IPS-18c (cell line): ENCODE measurements around the gene TCAF1.

Source experiments
- H3K4me3 ChIP-seq: 2 replicates; pipeline ENCODE4 v1.7.0; 2013; ENCODE audit warnings: low read depth, mild to moderate bottlenecking, low read length, moderate library complexity; ENCODE audit not compliant: insufficient read depth
- H3K9me3 ChIP-seq: one replicate; pipeline ENCODE4 v1.6.1; 2013; ENCODE audit warnings: mild to moderate bottlenecking, low read length, moderate library complexity; ENCODE audit not compliant: control insufficient read depth, insufficient read depth

The TCAF1 gene, protein sequence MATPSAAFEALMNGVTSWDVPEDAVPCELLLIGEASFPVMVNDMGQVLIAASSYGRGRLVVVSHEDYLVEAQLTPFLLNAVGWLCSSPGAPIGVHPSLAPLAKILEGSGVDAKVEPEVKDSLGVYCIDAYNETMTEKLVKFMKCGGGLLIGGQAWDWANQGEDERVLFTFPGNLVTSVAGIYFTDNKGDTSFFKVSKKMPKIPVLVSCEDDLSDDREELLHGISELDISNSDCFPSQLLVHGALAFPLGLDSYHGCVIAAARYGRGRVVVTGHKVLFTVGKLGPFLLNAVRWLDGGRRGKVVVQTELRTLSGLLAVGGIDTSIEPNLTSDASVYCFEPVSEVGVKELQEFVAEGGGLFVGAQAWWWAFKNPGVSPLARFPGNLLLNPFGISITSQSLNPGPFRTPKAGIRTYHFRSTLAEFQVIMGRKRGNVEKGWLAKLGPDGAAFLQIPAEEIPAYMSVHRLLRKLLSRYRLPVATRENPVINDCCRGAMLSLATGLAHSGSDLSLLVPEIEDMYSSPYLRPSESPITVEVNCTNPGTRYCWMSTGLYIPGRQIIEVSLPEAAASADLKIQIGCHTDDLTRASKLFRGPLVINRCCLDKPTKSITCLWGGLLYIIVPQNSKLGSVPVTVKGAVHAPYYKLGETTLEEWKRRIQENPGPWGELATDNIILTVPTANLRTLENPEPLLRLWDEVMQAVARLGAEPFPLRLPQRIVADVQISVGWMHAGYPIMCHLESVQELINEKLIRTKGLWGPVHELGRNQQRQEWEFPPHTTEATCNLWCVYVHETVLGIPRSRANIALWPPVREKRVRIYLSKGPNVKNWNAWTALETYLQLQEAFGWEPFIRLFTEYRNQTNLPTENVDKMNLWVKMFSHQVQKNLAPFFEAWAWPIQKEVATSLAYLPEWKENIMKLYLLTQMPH

DNA sequence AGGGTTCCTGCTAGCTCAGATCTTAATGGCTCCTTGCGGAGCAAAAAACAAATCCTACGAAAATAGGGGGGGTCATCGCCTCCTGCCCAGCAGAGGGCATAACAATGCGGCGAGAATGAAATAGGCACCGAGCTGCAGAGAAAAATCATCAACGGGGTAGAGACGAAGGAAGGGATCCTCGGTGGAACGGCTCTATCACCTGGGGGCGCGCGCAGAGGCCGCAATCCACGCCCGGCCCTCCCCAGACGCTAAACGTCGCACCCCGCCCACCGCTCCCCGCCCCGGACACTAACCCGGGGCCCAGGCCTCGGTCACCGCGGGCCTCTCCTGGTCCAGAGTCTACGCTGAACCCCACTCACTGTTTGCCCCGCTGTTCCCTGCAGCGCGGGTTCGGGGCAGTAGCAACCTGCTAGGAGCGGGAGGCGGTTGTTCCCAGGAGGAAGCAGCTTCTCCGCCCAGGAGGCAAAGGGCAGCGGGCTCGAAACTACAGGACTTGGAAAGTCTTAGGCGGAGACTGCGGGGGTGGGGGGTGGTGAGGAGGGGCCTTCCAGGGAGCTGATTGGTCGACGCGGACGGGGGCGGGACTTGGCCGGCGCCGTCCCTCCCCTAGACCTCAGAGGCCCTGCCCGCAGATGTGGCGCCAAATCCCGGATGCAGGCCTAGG is at the start of gene TCAF1:
TSS of gene TCAF1 (minus strand) at position 509 of the 664 bp plus-strand sequence. CDS start 25,568 bp downstream, outside the sequence.
- Histone ChIP-seq H3K4me3 (peak within 1 kb of the TSS; percentile 82), H3K9me3 (no peaks in the 10 kb centered on the region)

DNA sequence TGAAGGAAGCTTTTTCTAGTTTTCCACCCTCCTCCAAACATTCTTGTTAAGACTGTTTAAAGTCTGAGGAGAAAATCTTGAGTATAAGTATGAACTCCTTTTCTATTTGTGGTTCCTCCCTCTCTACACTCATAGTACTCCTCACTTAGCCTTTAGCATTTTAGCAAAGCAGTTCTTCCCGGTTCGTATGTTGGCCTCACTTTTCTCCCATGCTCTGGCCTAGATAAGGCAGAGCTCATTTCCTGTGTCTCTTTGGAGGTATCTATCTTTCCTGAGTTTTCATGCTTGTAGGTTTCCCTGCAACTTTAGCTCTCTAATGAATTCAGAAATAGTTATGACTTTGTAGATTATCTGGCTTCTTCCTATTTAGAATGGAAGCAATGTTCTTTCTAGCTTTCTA is 46.8 kb upstream of the TCAF1 start:
- H3K4me3 ChIP-seq: no peak overlapping the region
- no peaks in the 10 kb centered on the region for H3K9me3 ChIP-seq

DNA sequence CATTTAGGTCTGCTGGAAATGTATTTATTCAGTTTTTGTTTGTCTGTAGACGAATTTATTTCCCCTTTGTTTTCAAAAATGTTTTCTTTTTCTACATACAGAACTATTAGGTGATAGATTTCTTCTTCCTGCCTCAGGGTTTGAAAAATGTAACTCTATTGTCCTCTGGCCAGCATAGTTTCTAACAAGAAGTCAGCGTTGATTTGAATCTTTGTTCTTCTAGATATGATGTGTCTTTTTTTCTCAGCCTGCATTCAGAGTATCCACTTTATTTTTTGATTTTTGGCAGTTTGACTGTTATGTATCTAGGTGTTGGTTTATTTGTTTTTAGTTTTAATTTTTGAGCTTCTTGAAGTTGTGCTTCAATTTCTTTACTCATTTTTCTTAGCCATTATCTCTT is 45.1 kb upstream of the TCAF1 start:
- Histone ChIP-seq H3K9me3 (no peaks in the 10 kb centered on the region), H3K4me3 (no peak overlapping the region)

DNA sequence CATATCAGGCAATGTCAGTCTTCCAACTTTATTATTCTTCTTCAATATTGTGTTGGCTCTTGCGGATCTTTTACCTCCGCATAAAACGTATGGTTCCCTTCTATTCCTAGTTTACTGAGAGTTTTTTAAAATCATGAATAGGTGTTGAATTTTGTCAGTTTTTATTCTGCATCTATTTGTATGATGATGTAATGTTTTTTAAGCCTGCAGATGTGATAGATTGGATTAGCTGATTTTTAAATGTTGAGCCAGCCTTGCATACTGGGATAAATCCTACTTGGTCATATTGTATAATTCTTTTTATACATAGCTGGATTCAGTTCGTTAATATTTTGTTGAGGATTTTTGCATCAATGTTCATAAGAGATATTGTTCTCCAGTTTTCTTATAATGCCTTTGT is 43.4 kb upstream of the TCAF1 start:
- Histone ChIP-seq H3K9me3 (no peaks in the 10 kb centered on the region), H3K4me3 (no peak overlapping the region)

DNA sequence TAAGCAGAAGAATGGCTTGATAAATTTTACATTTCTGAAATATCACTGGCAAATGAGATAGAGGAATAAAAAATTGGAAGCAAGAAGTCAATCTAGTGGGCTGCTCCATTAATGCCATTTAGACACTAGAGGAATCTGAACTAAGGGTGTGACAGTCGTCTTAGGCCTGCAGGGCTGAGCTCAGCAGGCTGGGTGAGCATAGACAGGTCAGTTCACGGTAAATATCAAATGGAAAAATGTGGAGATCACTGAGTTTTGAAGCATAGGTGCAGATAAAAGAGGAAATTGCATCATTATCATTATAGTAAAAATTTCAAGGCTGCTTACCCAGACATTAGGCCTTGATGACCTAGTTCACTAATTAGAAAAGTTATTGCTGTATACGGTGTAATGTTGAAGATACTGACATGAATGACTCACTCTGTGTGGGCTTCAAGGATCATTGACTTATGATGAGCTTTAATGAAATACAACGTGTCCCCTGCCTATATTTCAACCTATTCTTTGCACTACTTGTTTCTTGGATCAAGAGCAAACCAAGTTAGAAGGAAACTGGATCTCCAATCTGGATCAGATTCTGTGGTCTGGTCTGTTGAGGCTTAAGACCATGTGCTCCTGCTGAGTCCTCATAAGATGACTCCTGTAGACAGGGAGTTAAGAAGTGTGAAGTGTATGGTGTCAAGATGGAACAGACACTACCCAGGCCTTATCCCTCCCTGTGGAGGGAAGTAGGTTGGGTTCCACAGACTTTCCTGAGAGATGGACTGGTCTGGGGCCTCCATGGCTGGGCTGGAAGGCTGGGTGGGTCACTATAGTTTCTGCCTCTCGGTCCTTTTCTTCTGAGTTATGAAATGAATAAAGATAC is 36.6 kb upstream of the TCAF1 start:
- H3K4me3 ChIP-seq: no peak overlapping the region
- no peaks in the 10 kb centered on the region for H3K9me3 ChIP-seq

DNA sequence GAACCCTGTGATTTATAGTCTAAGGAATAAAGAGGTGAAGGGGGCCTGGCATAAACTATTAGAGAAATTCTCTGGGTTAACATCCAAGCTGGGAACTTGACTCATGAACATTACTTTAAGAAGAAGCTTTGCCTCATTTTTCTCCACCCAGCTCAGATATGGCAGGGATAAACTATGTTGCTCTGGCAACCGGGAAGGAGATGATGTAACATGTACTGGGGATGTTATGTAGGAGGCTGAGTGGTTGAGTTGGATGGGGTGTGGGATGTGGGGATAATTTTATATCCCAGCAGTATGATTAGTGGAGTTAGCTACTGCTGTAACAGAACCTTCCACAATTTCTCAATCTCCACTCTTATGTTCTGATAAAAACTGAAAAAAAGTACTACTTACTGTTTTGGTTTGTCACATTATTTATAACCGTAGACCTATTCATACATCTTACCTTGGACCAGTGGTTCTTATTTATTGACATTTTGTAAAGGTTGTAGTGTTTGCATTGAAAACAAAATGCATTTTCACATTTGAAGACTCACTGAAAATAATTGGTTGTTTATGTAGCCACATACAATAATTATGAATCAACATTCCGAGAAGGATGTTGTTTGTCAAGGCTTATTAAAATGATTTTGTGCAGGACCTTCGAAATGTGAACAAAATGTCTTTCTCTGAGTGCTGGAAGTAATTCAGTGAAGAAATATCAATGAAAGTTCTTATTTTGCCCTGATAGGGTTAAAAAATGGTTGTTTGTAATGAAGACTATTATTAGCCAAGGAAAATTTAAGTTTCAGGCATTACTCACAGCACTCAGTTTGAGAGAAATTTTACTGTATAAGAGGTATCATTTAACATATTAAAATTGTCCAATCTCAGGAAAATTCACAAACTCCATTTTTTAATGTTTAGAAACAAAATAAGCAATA is 34.4 kb upstream of the TCAF1 start:
- no peak overlapping the region; the same call in 1 of the 2 replicates for H3K4me3 ChIP-seq
- H3K9me3 ChIP-seq: no peaks in the 10 kb centered on the region

DNA sequence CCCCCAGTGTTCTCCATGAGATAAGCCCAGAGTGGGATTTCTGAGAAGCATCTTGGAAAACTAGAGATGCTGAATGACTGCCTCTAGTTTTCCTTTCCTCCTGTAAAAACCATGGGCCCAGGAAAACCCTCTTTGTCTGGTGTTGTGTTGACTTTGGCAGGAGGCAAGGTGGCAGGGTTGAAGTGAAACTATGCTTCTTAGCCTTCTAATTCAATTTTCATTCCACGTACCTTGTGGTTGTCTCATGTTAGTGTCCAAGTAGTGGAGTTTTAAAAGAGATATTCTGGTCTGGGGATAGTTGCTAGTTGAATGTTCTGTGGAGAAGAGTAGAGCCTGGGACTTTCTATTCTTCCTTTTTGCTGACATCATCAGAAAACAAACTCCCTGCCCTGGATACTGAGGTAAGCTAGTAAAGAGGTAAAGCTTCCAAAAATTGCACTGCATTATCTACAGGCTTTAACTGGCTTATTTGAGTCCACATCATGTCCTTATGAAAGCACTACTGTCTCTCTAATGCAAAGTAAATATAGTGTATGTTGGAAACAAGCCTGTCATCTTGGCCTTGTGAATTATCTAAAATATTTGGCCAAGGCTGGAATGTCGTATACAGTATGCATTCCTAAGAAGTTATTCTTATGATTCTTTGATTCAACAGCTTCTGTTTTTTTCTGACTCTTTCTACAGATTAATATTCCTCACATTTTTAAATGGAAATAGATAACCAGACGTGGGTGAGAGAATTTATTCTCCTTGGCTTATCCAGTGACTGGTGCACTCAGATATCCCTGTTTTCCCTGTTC is 32.8 kb upstream of the TCAF1 start, which contains the start of gene OR2F2:
TSS of gene OR2F2 (plus strand) at position 708 of the 800 bp plus-strand sequence. CDS start at position 708, 0 bp downstream.
- H3K4me3 ChIP-seq: no peak within 1 kb of the TSS
- H3K9me3 ChIP-seq: no peaks in the 10 kb centered on the region

DNA sequence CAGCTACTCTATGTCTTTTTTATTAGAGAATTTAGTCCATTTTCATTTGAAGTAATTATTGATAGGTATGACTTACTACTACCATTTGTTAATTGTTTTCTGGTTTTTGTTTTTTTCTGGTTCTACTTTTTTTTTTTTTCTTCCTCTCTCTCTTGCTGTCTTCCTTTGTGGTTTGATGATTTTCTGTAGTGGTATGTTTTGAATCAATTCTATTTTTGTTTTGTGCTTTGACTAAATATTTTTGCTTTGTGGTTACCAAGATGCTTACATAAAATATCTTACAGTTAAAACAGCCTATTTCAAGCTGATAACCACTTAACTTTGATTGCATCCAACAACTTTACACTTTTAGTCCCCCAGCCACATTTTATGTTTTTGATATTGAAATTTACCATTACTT is 29.8 kb upstream of the TCAF1 start:
- no peak overlapping the region for H3K4me3 ChIP-seq
- H3K9me3 ChIP-seq: no peaks in the 10 kb centered on the region

DNA sequence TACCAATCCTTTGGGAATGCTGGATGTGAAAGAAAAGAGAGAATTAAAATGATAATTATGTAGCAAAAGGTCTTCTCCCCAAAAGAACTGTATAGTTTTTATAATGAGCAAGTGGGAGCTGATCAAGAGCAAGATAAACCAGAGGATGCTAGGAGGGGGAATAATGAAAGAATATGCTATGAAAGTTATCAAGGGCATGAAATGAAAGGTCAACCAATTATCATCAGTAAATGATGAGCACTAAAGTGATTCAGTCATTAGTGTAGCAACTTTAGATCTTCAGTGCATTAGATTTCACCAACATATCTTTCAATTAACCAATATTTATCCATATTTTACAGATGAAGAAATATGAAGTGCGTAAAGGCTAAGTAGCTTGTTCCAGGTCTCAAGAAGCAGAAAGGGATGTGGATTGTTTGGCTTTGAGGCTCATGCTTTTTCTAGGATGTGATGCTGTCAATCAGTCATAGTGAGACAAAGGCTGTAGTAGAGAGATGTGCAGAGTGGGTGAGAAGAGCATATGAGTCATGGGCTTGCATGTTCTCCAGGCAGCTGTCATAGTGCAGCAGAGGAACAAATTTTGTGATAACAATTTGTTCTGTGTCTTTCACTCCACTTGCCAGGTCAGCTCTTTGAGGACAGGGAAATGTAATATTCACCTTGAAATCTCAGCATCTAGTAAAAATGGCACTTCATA is 27.4 kb upstream of the TCAF1 start:
- Histone ChIP-seq H3K9me3 (no peaks in the 10 kb centered on the region), H3K4me3 (no peak overlapping the region)

DNA sequence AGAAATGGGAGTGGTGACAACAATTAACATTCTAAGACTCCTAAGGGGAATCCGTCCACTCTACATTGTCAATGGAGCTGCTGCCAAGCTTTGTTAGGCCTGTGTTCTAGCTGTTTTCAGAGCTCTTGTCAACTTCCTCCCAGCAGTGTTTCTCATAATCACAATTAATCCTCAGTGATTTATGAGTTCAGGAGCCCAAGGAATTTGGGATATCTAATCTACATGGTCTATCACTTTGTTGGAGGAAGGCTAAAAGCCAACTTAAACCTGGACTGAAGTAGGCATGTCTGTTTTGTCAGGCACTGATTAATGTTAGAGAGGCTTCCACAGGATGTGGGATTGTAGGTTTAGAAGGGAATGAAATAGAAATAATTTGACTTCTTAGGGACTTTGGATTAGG is 22.9 kb upstream of the TCAF1 start:
- Histone ChIP-seq H3K4me3 (no peak overlapping the region), H3K9me3 (no peaks in the 10 kb centered on the region)

DNA sequence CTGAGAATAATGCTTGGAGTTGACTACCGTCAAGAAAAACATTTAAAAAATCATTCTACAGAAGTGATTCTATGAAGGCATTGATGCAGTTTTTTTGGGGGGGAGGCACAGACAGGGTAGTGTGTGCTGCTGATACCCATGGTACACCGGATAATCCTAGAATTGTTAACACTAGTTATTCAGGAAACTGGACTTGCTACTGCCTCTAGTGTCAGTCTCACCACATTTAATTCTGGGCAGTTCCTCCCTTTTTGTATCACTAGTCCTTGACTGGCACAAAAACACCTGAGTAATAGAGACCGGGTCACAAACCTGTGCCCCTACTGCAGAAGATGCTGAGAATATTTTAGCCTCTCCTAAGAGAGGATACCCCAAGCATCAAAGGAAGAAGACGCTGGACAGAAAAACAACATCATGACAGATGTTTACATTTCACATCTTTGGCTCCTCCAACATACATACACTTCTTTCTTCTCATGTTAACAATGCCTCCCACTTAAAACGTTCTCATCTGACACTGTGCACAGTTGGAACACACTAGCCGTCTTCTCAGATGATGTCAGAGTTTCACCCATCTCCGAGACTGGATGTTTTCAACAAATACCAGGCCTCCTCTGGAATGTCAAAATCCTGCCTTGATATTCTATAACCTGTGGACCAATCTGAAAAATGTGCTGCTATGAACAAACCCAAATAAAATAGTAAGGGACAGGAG is 13.1 kb upstream of the TCAF1 start:
- H3K9me3 ChIP-seq: no peaks in the 10 kb centered on the region

DNA sequence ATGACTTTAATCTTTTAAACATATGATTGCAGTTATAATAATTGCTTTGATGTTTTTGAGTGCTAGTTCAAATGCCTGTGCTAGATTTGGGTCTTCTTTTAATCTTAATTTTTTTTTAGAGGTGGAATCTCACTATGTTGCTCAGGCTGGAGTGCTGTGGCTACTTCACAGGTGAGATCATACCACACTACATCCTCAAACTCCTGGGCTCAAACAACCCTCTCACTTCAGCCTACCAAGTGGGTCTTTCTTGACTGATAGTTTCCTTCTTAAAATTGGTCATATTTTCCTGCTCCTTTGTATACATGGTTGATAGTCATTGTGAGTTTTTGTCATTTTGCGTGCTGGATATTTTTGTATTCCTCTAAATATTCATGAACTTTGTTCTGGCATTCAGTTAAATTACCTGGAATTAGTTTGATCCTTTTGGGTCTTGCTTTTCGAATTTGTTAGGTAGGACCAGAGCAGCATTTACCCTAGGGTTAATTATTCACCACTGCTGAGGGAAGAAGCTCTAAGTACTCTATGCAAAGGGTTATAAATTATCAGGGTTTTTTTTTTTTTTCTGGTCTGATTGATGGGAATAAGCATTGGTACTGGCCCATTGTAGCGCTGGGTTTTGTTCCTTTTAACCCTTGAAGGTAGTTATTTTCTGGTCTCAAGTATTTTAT is 12.1 kb upstream of the TCAF1 start:
- Histone ChIP-seq H3K9me3 (no peaks in the 10 kb centered on the region), H3K4me3 (no peak overlapping the region)

More for the DNA sequence above, 13.1 kb upstream of the TCAF1 start:
- no peak overlapping the region for H3K4me3 ChIP-seq

DNA sequence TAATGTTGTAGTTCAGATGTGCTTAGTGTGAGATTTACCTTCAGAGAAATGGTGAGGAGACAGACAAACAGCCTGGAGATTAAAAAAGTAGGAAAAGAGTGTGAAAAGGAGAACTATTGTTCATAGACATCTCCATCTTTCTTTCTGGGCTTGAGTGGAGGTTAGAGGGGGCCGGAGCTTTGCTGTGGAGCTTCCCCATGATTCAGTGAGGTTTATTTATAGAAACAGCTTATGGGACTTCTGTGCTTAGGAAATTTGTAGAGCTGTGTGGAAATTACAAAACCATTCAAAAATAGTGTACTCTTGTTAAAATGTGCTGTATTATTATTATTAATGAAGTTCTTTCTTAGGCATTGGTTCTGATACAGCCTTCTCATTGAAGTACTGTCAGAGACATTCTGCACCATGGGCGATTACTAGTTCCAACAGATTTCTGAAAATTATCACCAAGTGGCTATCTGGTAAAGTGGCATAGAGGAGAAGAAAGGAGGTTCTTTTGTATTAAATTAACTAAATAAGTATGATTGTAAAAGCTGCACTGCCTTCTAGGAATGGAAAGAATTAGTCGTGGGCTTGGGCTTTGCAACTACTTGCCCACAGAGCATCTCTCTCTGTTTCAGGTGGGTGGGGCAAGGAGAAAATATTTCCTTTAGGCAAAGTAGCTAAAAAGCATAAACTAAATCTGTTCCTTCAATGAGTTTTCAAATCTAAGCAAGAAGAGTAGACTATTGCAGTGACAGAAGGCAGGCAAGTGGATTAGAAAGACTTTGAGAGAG is 8.7 kb upstream of the TCAF1 start:
- Histone ChIP-seq H3K9me3 (no peaks in the 10 kb centered on the region), H3K4me3 (no peak overlapping the region)
